ENCODE results near the gene CRNKL1. TPM values are rescaled to one million over a fixed set of nuclear protein-coding genes. Genes with fewer than 3 reads are reported as not detected.

CRNKL1 gene
- total and polyA plus RNA-seq, 4 donors: 5.0 to 16.2 (median 7.9) TPM

- peaks cover 8 to 35% (median 27%) of the 10 kb centered on the region in 4 donors for H3K4me1 ChIP-seq (ENCODE audit: control insufficient read depth in 4 of 4, insufficient read depth in 4 of 4, low read length in 3 of 4)
- H3K27ac ChIP-seq (ENCODE audit: low read depth in 1 of 2, low read length in 2 of 2): no peak overlapping the region
- H3K9me3 ChIP-seq (ENCODE audit: control insufficient read depth in 4 of 4, low read length in 3 of 4): no peaks in the 10 kb centered on the region
- no peak overlapping the region for H3K9ac ChIP-seq (ENCODE audit: low read depth in 1 of 2, low read length in 2 of 2)
- H3K36me3 ChIP-seq (ENCODE audit: control insufficient read depth in 4 of 4, insufficient read depth in 3 of 4, low read depth in 1 of 4, low read length in 3 of 4): no peaks in the 10 kb centered on the region
- TF ChIP-seq REST (IDR thresholded peaks at IDR 0.05): peak; percentile 78
- no peak for TF ChIP-seq TAF1 (conservative IDR thresholded peaks at IDR 0.05)
- TF ChIP-seq YY1 (IDR thresholded peaks at IDR 0.05): no peak
- no peak for TF ChIP-seq FOXA2 (IDR thresholded peaks at IDR 0.05)
- no peaks in the 10 kb centered on the region for H3K27me3 ChIP-seq (ENCODE audit: control insufficient read depth in 4 of 4, insufficient read depth in 4 of 4, low read length in 3 of 4)
- H3K4me3 ChIP-seq (ENCODE audit: low read depth in 1 of 3, low read length in 3 of 3): no peak overlapping the region
- WGBS: 86% methylated on average over 14 of the region's 14 CpGs
- no peak for DNase-seq (ENCODE audit: low spot score)
Observed at GRCh38 chr20:20000211-20000968, 51.9 kb downstream of the CRNKL1 start.

- DNase-seq (ENCODE audit: low spot score): no peak
- Histone ChIP-seq H3K9ac (ENCODE audit: low read depth in 1 of 2, low read length in 2 of 2) (no peak overlapping the region), H3K4me1 (ENCODE audit: control insufficient read depth in 4 of 4, insufficient read depth in 4 of 4, low read length in 3 of 4) (peaks cover 8 to 37% (median 28%) of the 10 kb centered on the region in 4 donors), H3K36me3 (ENCODE audit: control insufficient read depth in 4 of 4, insufficient read depth in 3 of 4, low read depth in 1 of 4, low read length in 3 of 4) (no peaks in the 10 kb centered on the region), H3K27ac (ENCODE audit: low read depth in 1 of 2, low read length in 2 of 2) (peak overlapping the region; percentile 21 to 42), H3K27me3 (ENCODE audit: control insufficient read depth in 4 of 4, insufficient read depth in 4 of 4, low read length in 3 of 4) (no peaks in the 10 kb centered on the region), H3K4me3 (ENCODE audit: low read depth in 1 of 3, low read length in 3 of 3) (no peak overlapping the region), H3K9me3 (ENCODE audit: control insufficient read depth in 4 of 4, low read length in 3 of 4) (no peaks in the 10 kb centered on the region)
- no peak for TF ChIP-seq FOXA2 (IDR thresholded peaks at IDR 0.05)
- TF ChIP-seq RAD21 (IDR thresholded peaks at IDR 0.05): peak in 1 of 2 donors; percentile 12
- TF ChIP-seq RXRA (IDR thresholded peaks at IDR 0.05): peak; percentile 43 to 70
- TF ChIP-seq MAX (IDR thresholded peaks at IDR 0.05): no peak
- TF ChIP-seq HNF4A (conservative IDR thresholded peaks at IDR 0.05): peak; percentile 10 to 34
- 74% methylated on average over 7 of the region's 7 CpGs for WGBS
Observed at GRCh38 chr20:19998990-19999705, 53.1 kb downstream of the CRNKL1 start.

- no peak overlapping the region for H3K4me3 ChIP-seq (ENCODE audit: low read depth in 1 of 3, low read length in 3 of 3)
- H3K9ac ChIP-seq (ENCODE audit: low read depth in 1 of 2, low read length in 2 of 2): no peak overlapping the region
- H3K27ac ChIP-seq (ENCODE audit: low read depth in 1 of 2, low read length in 2 of 2): no peak overlapping the region
- H3K27me3 ChIP-seq (ENCODE audit: control insufficient read depth in 4 of 4, insufficient read depth in 4 of 4, low read length in 3 of 4): no peaks in the 10 kb centered on the region
- DNase-seq (ENCODE audit: low spot score): no peak
- WGBS: 54% methylated on average over 9 of the region's 9 CpGs
- peaks cover 0 to 6% (median 0%) of the 10 kb centered on the region in 4 donors for H3K36me3 ChIP-seq (ENCODE audit: control insufficient read depth in 4 of 4, insufficient read depth in 3 of 4, low read depth in 1 of 4, low read length in 3 of 4)
- no peaks in the 10 kb centered on the region for H3K9me3 ChIP-seq (ENCODE audit: control insufficient read depth in 4 of 4, low read length in 3 of 4)
- peaks cover 8 to 20% (median 18%) of the 10 kb centered on the region in 4 donors for H3K4me1 ChIP-seq (ENCODE audit: control insufficient read depth in 4 of 4, insufficient read depth in 4 of 4, low read length in 3 of 4)
- TF ChIP-seq RXRA (IDR thresholded peaks at IDR 0.05): no peak
- no peak for TF ChIP-seq HNF4A (conservative IDR thresholded peaks at IDR 0.05)
- TF ChIP-seq FOXA1 (IDR thresholded peaks at IDR 0.05): no peak
- TF ChIP-seq EGR1 (IDR thresholded peaks at IDR 0.05; ENCODE audit: low read depth in 2 of 2): no peak
- TF ChIP-seq JUND (IDR thresholded peaks at IDR 0.05): no peak
- TF ChIP-seq TAF1 (conservative IDR thresholded peaks at IDR 0.05): no peak
- TF ChIP-seq REST (IDR thresholded peaks at IDR 0.05): no peak
- TF ChIP-seq MAX (IDR thresholded peaks at IDR 0.05): no peak
- no peak for TF ChIP-seq CTCF (IDR thresholded peaks at IDR 0.05; ENCODE audit: low read depth, low read length, missing input control)
- TF ChIP-seq SP1 (IDR thresholded peaks at IDR 0.05): no peak
- TF ChIP-seq GABPA (IDR thresholded peaks at IDR 0.05 in 1 of 2, conservative IDR thresholded peaks at IDR 0.05 in 1 of 2): no peak
- no peak for TF ChIP-seq HNF4G (IDR thresholded peaks at IDR 0.05)
- no peak for TF ChIP-seq RAD21 (IDR thresholded peaks at IDR 0.05)
Observed at GRCh38 chr20:19996917-19997316, 55.3 kb downstream of the CRNKL1 start.
